MCF 10A (cell line): ENCODE measurements around the gene CFD. TPM values are rescaled to one million over a fixed set of nuclear protein-coding genes. Genes with fewer than 3 reads are reported as not detected.

Experiments
- BruUV-seq: library from RNA; stranded (reverse); fragments of 400-500 nt; replicated peaks from 2 replicates; lab custom pipeline; 2021; lab: Mats Ljungman, UMichigan
- CTCF ChIA-PET: fragments of 300-600 bp; sonication (Branson Sonifier 250); formaldehyde crosslinking; extraction: SDS; loops from one replicate; lab custom pipeline; 2021; ENCODE audit warnings: antibody characterized with exemption, inconsistent platforms; lab: Yijun Ruan, JAX
- POLR2A ChIA-PET: fragments of 300-600, 350-650 bp; sonication (Branson Sonifier 250); formaldehyde crosslinking; extraction: SDS; loops from one replicate; lab custom pipeline; 2020; ENCODE audit warnings: antibody characterized with exemption, inconsistent platforms; lab: Yijun Ruan, JAX
- DNase-seq: peaks from one replicate; pipeline ENCODE4 v3.0.0-alpha.2; 2018; ENCODE audit not compliant: unreplicated experiment
- H3K27ac Mint-ChIP-seq: one replicate; pipeline ENCODE4 v1.8.0; 2022; ENCODE audit warnings: mild to moderate bottlenecking, low read depth, mixed read lengths; ENCODE audit not compliant: unreplicated experiment
- H3K27me3 Mint-ChIP-seq: one replicate; pipeline ENCODE4 v1.8.0; 2022; ENCODE audit warnings: mixed read lengths; ENCODE audit not compliant: insufficient read depth, unreplicated experiment
- H3K36me3 Mint-ChIP-seq: one replicate; pipeline ENCODE4 v1.8.0; 2022; ENCODE audit warnings: mild to moderate bottlenecking, moderate library complexity, mixed read lengths; ENCODE audit not compliant: insufficient read depth, unreplicated experiment
- H3K4me1 Mint-ChIP-seq: one replicate; pipeline ENCODE4 v1.8.0; 2022; ENCODE audit warnings: mixed read lengths; ENCODE audit not compliant: insufficient read depth, unreplicated experiment
- H3K4me3 Mint-ChIP-seq: one replicate; pipeline ENCODE4 v1.8.0; 2022; ENCODE audit warnings: mild to moderate bottlenecking, moderate library complexity, mixed read lengths; ENCODE audit not compliant: unreplicated experiment
- H3K9me3 Mint-ChIP-seq: one replicate; pipeline ENCODE4 v1.8.0; 2022; ENCODE audit warnings: mixed read lengths; ENCODE audit not compliant: unreplicated experiment
- CTCF ChIP-seq: fragments of 200-600 bp; IDR thresholded peaks from one replicate; pipeline ENCODE4 v1.8.0; 2022; ENCODE audit warnings: antibody characterized with exemption, mild to moderate bottlenecking; ENCODE audit not compliant: unreplicated experiment
- intact Hi-C: fragments of 100-400 bp; cut with micrococcal nuclease; formaldehyde crosslinking; loops from 2 replicates; pipeline ENCODE4 v1.14.1; 2022
- total RNA-seq: library from RNA; stranded (reverse); gene quantifications from 2 replicates; pipeline ENCODE4 v1.2.3, GENCODE V29; 2022

CFD gene
- total RNA-seq, 1 experiment from 2014 or later, result 1.1 TPM

GRCh38 chr19:902446-903226 is 43.2 kb downstream of the CFD start:
- Mint-ChIP-seq H3K36me3 (peaks cover 27% of the 10 kb centered on the region), H3K9me3 (no peaks in the 10 kb centered on the region), H3K4me3 (no peak overlapping the region), H3K27ac (no peak overlapping the region), H3K27me3 (no peaks in the 10 kb centered on the region), H3K4me1 (no peaks in the 10 kb centered on the region)
- no peak for TF ChIP-seq CTCF
- BruUV-seq, result no TSS peak
- ChIA-PET CTCF (no interaction called here), POLR2A (interaction anchor here (0.6 to 1.5 kb wide), 3 partner anchors 9 to 369 kb away, joined by 3 to 5 read pairs (median 3); partner anchors contain the start of genes MED16 and RNU6-9)
- no peak for DNase-seq
- intact Hi-C loops, result no loop called here

- Mint-ChIP-seq H3K9me3 (no peaks in the 10 kb centered on the region), H3K27me3 (no peaks in the 10 kb centered on the region), H3K27ac (no peak overlapping the region), H3K36me3 (peaks cover 20% of the 10 kb centered on the region), H3K4me1 (no peaks in the 10 kb centered on the region), H3K4me3 (no peak overlapping the region)
- no peak for DNase-seq
- BruUV-seq, result no TSS peak
- no peak for TF ChIP-seq CTCF
- ChIA-PET POLR2A (interaction anchor here (0.7 to 1.5 kb wide), 4 partner anchors 10 to 368 kb away, joined by 3 to 5 read pairs (median 3); partner anchors contain the start of genes MED16 and RNU6-9), CTCF (no interaction called here)
- intact Hi-C loops, result no loop called here
Observed at GRCh38 chr19:903266-903797, 43.9 kb downstream of the CFD start.

- intact Hi-C loops, result no loop called here
- Mint-ChIP-seq H3K27ac (no peak overlapping the region), H3K36me3 (peaks cover 24% of the 10 kb centered on the region), H3K9me3 (no peaks in the 10 kb centered on the region), H3K4me3 (no peak overlapping the region), H3K4me1 (peaks cover 8% of the 10 kb centered on the region), H3K27me3 (no peaks in the 10 kb centered on the region)
- ChIA-PET POLR2A (interaction anchor here (0.7 to 1.2 kb wide), 4 partner anchors 10 to 54 kb away, joined by 3 to 5 read pairs (median 4); partner anchors contain the start of genes MED16 and RNU6-9), CTCF (no interaction called here)
- no peak for TF ChIP-seq CTCF
- DNase-seq, result no peak
- BruUV-seq, result no TSS peak
Observed at GRCh38 chr19:904545-904944, 45.1 kb downstream of the CFD start.

- POLR2A ChIA-PET, result no interaction called here
- intact Hi-C loops, result no loop called here
- CTCF ChIA-PET, result interaction anchor here (0.8 kb wide), 1 partner anchor 11 kb away, joined by 3 read pairs; no protein-coding TSS in a partner anchor
Observed at GRCh38 chr19:906480-906879, 47.0 kb downstream of the CFD start.

More at GRCh38 chr19:906480-906879, 47.0 kb downstream of the CFD start:
- no TSS peak for BruUV-seq
- Mint-ChIP-seq H3K4me3 (no peak overlapping the region), H3K27me3 (no peaks in the 10 kb centered on the region), H3K4me1 (peaks cover 9% of the 10 kb centered on the region), H3K27ac (no peak overlapping the region), H3K9me3 (no peaks in the 10 kb centered on the region), H3K36me3 (peaks cover 24% of the 10 kb centered on the region)
- no peak for DNase-seq
- TF ChIP-seq CTCF, result no peak
